OCI-LY3 (cell line): Measurements from ENCODE around the gene MYLK3.

Source experiments
- H2AFZ ChIP-seq: fragments of 200-600, 300-600 bp; shearing (Covaris generic); 2 replicates; pipeline ENCODE4 v1.6.0; 2014; ENCODE audit warnings: antibody characterized with exemption, low read depth, low read length
- H3K27ac ChIP-seq: fragments of 200-600, 300-600 bp; sonication (generic); 2 replicates; pipeline ENCODE4 v1.5.1; 2014; ENCODE audit warnings: mild to moderate bottlenecking, low read length, moderate library complexity, mixed read lengths
- H3K27me3 ChIP-seq: fragments of 200-600, 300-600 bp; sonication (generic); 2 replicates; pipeline ENCODE4 v1.6.1; 2014; ENCODE audit warnings: low read depth, low read length, mixed read lengths
- H3K36me3 ChIP-seq: fragments of 200-600, 300-600 bp; sonication (generic); replicated peaks from 2 replicates; pipeline ENCODE3; 2014; ENCODE audit warnings: low read depth, low read length, mixed read lengths
- H3K4me1 ChIP-seq: fragments of 300-600, 200-600 bp; sonication (generic); 2 replicates; pipeline ENCODE4 v1.6.1; 2014; ENCODE audit warnings: low read length, mixed read lengths
- H3K4me2 ChIP-seq: fragments of 200-600, 300-600 bp; sonication (generic); 2 replicates; pipeline ENCODE4 v1.6.1; 2014; ENCODE audit warnings: low read length, mixed read lengths
- H3K4me3 ChIP-seq: fragments of 300-600, 200-600 bp; sonication (generic); 2 replicates; pipeline ENCODE4 v1.5.1; 2014; ENCODE audit warnings: antibody characterized with exemption, mild to moderate bottlenecking, low read length, moderate library complexity
- H3K79me2 ChIP-seq: fragments of 300-600, 200-600 bp; shearing (Covaris generic); 2 replicates; pipeline ENCODE4 v1.6.1; 2014; ENCODE audit warnings: mild to moderate bottlenecking, low read length, mixed read lengths
- H3K9ac ChIP-seq: fragments of 300-600, 200-600 bp; shearing (Covaris generic); 2 replicates; pipeline ENCODE4 v1.6.0; 2014; ENCODE audit warnings: mild to moderate bottlenecking, low read length, moderate library complexity
- H3K9me3 ChIP-seq: fragments of 200-600, 300-600 bp; shearing (Covaris generic); 2 replicates; pipeline ENCODE4 v1.6.1; 2014; ENCODE audit warnings: low read length, mixed read lengths; ENCODE audit not compliant: insufficient read depth
- H4K20me1 ChIP-seq: fragments of 200-600, 300-600 bp; sonication (generic); 2 replicates; pipeline ENCODE4 v1.6.1; 2016; ENCODE audit warnings: low read length, mixed read lengths; ENCODE audit not compliant: insufficient read depth
- EZH2phosphoT487 ChIP-seq: fragments of 200-600 bp; shearing (Covaris generic); IDR thresholded peaks from 2 replicates; pipeline ENCODE4 v1.6.1; 2018; ENCODE audit warnings: antibody characterized with exemption, mixed run types, low read depth
- TF ChIP-seq, protein P1 (sequence below): fragments of 200-600, 300-600 bp; sonication (generic); IDR thresholded peaks from 2 replicates; pipeline ENCODE4 v1.5.1; 2014; ENCODE audit warnings: antibody characterized with exemption, low read length, low read depth

MYLK3 gene

DNA sequence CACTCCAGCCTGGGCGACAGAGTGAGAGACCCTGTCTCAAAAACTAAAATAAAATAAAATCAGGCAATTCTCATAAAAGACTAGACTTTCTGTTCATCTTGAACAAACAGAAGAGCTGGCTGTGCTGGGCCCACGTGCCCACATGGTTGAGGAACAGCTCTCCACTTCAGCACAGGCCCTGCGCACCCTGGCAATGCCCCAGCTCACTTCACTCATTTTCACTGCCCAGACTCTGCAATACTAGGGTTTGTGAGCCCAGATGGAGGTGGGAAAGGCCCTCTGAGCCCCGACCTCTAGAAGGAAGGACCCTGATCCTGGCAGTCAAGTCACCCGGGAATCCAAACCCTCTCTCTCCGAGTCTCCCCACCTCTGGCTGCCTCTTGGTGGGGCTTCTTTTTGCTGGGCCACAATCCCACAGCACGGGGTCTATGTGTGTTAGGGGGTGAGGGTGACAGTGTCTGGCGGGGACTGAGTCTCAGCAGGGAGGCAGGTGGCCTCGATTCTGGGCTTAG, 14.8 kb downstream of the MYLK3 start:
- H3K27ac ChIP-seq: no peak overlapping the region
- no peaks in the 10 kb centered on the region for H3K79me2 ChIP-seq
- TF ChIP-seq, protein P1, sequence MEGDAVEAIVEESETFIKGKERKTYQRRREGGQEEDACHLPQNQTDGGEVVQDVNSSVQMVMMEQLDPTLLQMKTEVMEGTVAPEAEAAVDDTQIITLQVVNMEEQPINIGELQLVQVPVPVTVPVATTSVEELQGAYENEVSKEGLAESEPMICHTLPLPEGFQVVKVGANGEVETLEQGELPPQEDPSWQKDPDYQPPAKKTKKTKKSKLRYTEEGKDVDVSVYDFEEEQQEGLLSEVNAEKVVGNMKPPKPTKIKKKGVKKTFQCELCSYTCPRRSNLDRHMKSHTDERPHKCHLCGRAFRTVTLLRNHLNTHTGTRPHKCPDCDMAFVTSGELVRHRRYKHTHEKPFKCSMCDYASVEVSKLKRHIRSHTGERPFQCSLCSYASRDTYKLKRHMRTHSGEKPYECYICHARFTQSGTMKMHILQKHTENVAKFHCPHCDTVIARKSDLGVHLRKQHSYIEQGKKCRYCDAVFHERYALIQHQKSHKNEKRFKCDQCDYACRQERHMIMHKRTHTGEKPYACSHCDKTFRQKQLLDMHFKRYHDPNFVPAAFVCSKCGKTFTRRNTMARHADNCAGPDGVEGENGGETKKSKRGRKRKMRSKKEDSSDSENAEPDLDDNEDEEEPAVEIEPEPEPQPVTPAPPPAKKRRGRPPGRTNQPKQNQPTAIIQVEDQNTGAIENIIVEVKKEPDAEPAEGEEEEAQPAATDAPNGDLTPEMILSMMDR: no peak
- no peak for TF ChIP-seq EZH2phosphoT487
- H3K4me2 ChIP-seq: no peak overlapping the region
- no peaks in the 10 kb centered on the region for H3K4me1 ChIP-seq
- H4K20me1 ChIP-seq: no peaks in the 10 kb centered on the region
- H3K27me3 ChIP-seq: no peaks in the 10 kb centered on the region
- no peaks in the 10 kb centered on the region for H3K9me3 ChIP-seq
- no peaks in the 10 kb centered on the region for H3K36me3 ChIP-seq
- H3K9ac ChIP-seq: no peak overlapping the region
- no peak overlapping the region for H2AFZ ChIP-seq
- H3K4me3 ChIP-seq: no peak overlapping the region

DNA sequence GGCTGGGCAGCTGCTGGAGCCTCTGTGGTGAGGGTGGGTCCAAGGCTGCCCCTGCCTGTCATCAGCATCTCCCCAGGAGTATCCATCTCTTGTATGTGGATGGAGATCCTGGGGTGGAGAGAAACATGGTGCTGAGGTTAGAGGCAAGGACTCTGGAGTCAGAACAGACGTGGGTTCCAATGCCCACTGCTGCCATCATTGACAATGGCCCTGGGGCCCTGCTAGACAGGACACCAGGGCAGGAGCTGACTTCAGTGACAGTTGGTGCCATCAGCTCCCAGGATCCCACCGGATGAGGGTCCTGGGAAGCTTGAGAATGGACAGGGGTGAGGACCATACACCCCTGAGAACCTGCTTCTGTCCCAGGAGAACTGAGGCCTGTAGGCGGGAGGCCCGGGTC, 15.6 kb downstream of the MYLK3 start:
- Histone ChIP-seq H3K36me3 (no peaks in the 10 kb centered on the region), H3K4me1 (no peaks in the 10 kb centered on the region), H3K4me3 (no peak overlapping the region), H3K27ac (no peak overlapping the region), H3K9ac (no peak overlapping the region), H3K4me2 (no peak overlapping the region), H3K9me3 (no peaks in the 10 kb centered on the region), H3K27me3 (no peaks in the 10 kb centered on the region), H4K20me1 (no peaks in the 10 kb centered on the region), H2AFZ (no peak overlapping the region), H3K79me2 (no peaks in the 10 kb centered on the region)
- no peak for TF ChIP-seq EZH2phosphoT487
- TF ChIP-seq, protein P1: no peak

GRCh38 chr16:46731691-46732555, 16.2 kb downstream of the MYLK3 start:
- no peak overlapping the region for H3K4me3 ChIP-seq
- no peak for TF ChIP-seq EZH2phosphoT487
- TF ChIP-seq, protein P1: no peak
- H4K20me1 ChIP-seq: no peaks in the 10 kb centered on the region
- no peak overlapping the region for H3K4me2 ChIP-seq
- H3K79me2 ChIP-seq: no peaks in the 10 kb centered on the region
- H3K9ac ChIP-seq: no peak overlapping the region
- H2AFZ ChIP-seq: no peak overlapping the region
- H3K9me3 ChIP-seq: no peaks in the 10 kb centered on the region
- no peaks in the 10 kb centered on the region for H3K36me3 ChIP-seq
- no peaks in the 10 kb centered on the region for H3K4me1 ChIP-seq
- no peak overlapping the region for H3K27ac ChIP-seq
- H3K27me3 ChIP-seq: no peaks in the 10 kb centered on the region

DNA sequence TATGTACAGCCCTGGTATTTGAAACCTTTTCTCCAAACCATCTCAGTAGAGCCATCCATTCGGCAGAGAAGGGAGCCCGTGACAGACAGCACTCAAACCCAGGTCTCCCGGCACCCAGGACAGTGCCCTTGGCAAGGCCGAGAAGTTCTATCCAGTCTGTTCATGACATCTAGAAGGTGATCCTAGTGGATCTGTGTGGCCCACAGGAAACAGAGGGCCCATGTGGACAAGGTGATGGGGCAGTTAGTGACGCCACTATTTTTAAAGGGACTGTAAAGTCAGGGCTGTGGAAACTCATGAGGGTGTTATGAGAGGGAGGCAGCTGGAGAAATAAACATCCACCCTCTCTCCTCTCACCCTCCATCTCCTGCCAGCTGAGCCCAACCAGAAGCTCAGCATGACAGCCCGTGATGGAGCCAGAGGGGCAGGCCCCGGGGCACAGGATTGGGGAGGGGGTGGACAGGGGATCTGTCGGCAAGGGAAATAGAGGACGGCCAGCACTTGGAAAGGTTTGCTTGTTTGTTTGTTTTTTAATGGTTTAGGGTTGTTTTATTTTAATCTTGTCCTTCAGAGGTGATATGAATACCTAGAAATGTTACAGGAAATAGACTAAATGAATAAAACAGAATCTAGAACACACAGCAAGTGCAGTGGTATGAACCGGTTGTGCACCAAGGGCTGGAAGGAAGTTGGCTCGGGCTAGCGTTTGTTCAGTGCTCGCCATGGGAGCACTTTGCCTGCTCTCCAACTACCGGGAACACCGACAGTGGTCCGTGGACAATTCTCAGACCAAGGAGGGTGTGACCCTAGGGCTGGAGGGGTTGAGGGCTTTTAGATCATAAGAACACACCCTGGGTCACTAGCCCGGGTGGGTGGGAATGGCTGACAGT, 17.1 kb downstream of the MYLK3 start:
- TF ChIP-seq EZH2phosphoT487: no peak
- TF ChIP-seq, protein P1: no peak
- no peak overlapping the region for H3K27ac ChIP-seq
- no peak overlapping the region for H3K4me2 ChIP-seq
- H2AFZ ChIP-seq: no peak overlapping the region
- H3K79me2 ChIP-seq: no peaks in the 10 kb centered on the region
- no peaks in the 10 kb centered on the region for H3K36me3 ChIP-seq
- no peak overlapping the region for H3K4me3 ChIP-seq
- H3K4me1 ChIP-seq: no peaks in the 10 kb centered on the region
- H4K20me1 ChIP-seq: no peaks in the 10 kb centered on the region
- H3K9ac ChIP-seq: no peak overlapping the region
- no peaks in the 10 kb centered on the region for H3K9me3 ChIP-seq
- no peaks in the 10 kb centered on the region for H3K27me3 ChIP-seq
